Measurements from ENCODE around the gene CYP26B1.

- TF ChIP-seq POLR2A (IDR thresholded peaks at IDR 0.05), result no peak
- TF ChIP-seq CTCF (IDR thresholded peaks at IDR 0.05 in 4 of 5, conservative IDR thresholded peaks at IDR 0.05 in 1 of 5), result no peak
Measured at GRCh38 chr2:72128059-72128842, 19.4 kb downstream of the CYP26B1 start.
